NCI-H1436 (cell line): ENCODE measurements around the gene FCRL6.

Experiments
- DNase-seq: peaks from one replicate; lab custom pipeline; 2025; lab: John Stamatoyannopoulos, UW

FCRL6 gene

GRCh38 chr1:159862557-159862956 is 60.4 kb downstream of the FCRL6 start, which contains the start of gene VSIG8:
Gene VSIG8 (minus strand): TSS chr1:159862657. CDS start chr1:159862521, 136 bp downstream.
- DNase-seq: no peak

DNA sequence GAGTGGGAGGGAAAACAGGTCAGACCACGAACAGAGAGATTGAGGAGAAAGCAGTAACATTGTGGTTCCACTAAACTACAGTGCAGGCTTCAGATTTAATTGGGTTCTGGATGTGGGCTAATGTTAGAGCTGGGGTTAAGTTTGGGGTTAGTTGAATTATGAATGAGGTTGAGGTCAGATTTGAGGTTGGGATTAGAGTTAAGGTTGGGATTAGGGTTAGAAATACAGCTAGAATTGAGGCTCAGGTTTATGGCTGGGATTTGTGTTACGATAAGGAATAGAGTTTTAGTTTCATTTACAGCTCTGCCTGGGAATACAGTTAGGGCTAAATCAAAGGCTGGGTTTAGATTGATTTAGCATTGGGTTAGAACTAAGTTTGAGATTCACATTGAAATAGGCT is 62.1 kb downstream of the FCRL6 start:
- no peak for DNase-seq
